Keratinocyte (primary cell): ENCODE results near the gene TMEM30B.
"Not testable (repeated sequence)": the region's sequence is repeated elsewhere in the genome, so short reads cannot be mapped to it uniquely, and the experiment has no call there.

Source experiments
- CTCF ChIP-seq, 3 experiments: IDR thresholded peaks in 1 of 3; conservative IDR thresholded peaks in 1 of 3; optimal IDR thresholded peaks in 1 of 3; 2 replicates in 2 of 3; 3 replicates in 1 of 3; pipeline versions ENCODE3 to v1.5.1; 2011; ENCODE audit warnings: low read length in 3 of 3, mild to moderate bottlenecking in 3 of 3, moderate library complexity in 2 of 3, control low read depth in 1 of 3, inconsistent platforms in 1 of 3; ENCODE audit not compliant: insufficient read depth in 2 of 3; ENCODE audit errors: extremely low read depth in 1 of 3
- EZH2 ChIP-seq: IDR thresholded peaks from one replicate; pipeline ENCODE4 v1.6.1; 2012; ENCODE audit warnings: inconsistent platforms, mild to moderate bottlenecking, low read length, moderate library complexity

DNA sequence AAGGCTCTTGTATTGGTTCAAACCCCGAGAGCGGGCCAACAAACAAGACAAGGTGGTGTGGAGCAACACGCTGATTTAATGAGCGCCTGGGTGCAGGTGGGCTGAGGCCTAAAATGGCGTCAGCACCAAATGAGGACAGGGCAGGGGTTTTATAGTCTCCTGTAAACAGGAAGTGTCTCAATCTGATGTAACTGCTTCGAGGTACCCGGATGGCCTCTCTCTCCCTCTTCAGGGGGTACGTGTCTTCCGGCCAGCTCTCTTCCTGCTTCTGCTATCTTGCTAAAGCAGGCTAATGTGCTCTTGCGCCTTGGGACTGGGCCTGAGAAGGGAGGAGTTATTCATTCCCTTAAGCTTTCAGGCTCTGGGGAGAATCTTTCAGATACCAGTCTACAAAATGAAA is 41.9 kb downstream of the TMEM30B start:
- TF ChIP-seq CTCF (optimal IDR thresholded peaks at IDR 0.05 in 1 of 3, IDR thresholded peaks at IDR 0.05 in 1 of 3, conservative IDR thresholded peaks at IDR 0.05 in 1 of 3; ENCODE audit: extremely low read depth in 1 of 3, insufficient read depth in 2 of 3, low read length in 3 of 3); EZH2: not testable (repeated sequence)
